ENCODE measurements around the gene GCC2.
"Not testable (repeated sequence)": the region's sequence is repeated elsewhere in the genome, so short reads cannot be mapped to it uniquely, and the experiment has no call there.

The GCC2 gene

GRCh38 chr2:108451976-108452375 is 3.0 kb downstream of the GCC2 start:
- Histone ChIP-seq H3K27me3 (ENCODE audit: insufficient read depth, low read length) (no peaks in the 10 kb centered on the region), H3K23ac (ENCODE audit: low read length) (no peak overlapping the region), H4K91ac (ENCODE audit: low read depth, low read length) (no peak overlapping the region), H2BK12ac (ENCODE audit: low read length) (no peak overlapping the region), H3K27ac (ENCODE audit: low read depth, low read length) (no peak overlapping the region), H3K9me3 (ENCODE audit: insufficient read depth, low read depth, low read length) (peaks cover 2% of the 10 kb centered on the region), H3K4me2 (ENCODE audit: low read length) (no peak overlapping the region), H4K8ac (ENCODE audit: low read depth, low read length) (no peak overlapping the region), H3K79me2 (ENCODE audit: control insufficient read depth, insufficient read depth, low read length, poor library complexity) (peaks cover 8% of the 10 kb centered on the region), H3K36me3 (ENCODE audit: control insufficient read depth in 1 of 2, insufficient read depth in 2 of 2, low read length in 2 of 2) (peaks cover 9 to 15% of the 10 kb centered on the region in 2 experiments), H3K18ac (ENCODE audit: low read length) (no peak overlapping the region), H3K4ac (ENCODE audit: low read depth, low read length) (no peak overlapping the region), H2AK5ac (ENCODE audit: low read length) (no peak overlapping the region), H3K9ac (ENCODE audit: low read length) (no peak overlapping the region), H2BK5ac (ENCODE audit: low read depth, low read length, poor library complexity) (no peak overlapping the region), H3K79me1 (ENCODE audit: low read length) (peaks cover 10% of the 10 kb centered on the region), H3K4me3 (ENCODE audit: low read depth, low read length) (no peak overlapping the region), H2BK120ac (ENCODE audit: insufficient read depth, low read length, poor library complexity) (no peak overlapping the region), H2AFZ (ENCODE audit: insufficient read depth, low read length, poor library complexity) (no peak overlapping the region), H4K12ac (ENCODE audit: low read depth, low read length) (no peak overlapping the region), H3K14ac (ENCODE audit: low read length) (no peak overlapping the region), H3K4me1 (ENCODE audit: control insufficient read depth in 1 of 2, insufficient read depth in 2 of 2, low read length in 2 of 2) (peaks cover 0 to 5% of the 10 kb centered on the region in 2 experiments)
- DNase-seq: no peak
- no CpG with 5 or more reads among the region's 4 CpGs for WGBS (ENCODE audit: extremely low coverage, insufficient coverage, insufficient read length)

GRCh38 chr2:108453530-108453929 is 4.5 kb downstream of the GCC2 start:
- H2AFZ ChIP-seq (ENCODE audit: insufficient read depth, low read length, poor library complexity); H3K27ac ChIP-seq (ENCODE audit: low read depth, low read length); H3K9ac ChIP-seq (ENCODE audit: low read length); H3K4me1 ChIP-seq (ENCODE audit: control insufficient read depth in 1 of 2, insufficient read depth in 2 of 2, low read length in 2 of 2); H3K4me2 ChIP-seq (ENCODE audit: low read length); H3K4ac ChIP-seq (ENCODE audit: low read depth, low read length); H3K27me3 ChIP-seq (ENCODE audit: insufficient read depth, low read length); H3K23ac ChIP-seq (ENCODE audit: low read length); H2BK5ac ChIP-seq (ENCODE audit: low read depth, low read length, poor library complexity); H3K79me2 ChIP-seq (ENCODE audit: control insufficient read depth, insufficient read depth, low read length, poor library complexity); H4K12ac ChIP-seq (ENCODE audit: low read depth, low read length); H2AK5ac ChIP-seq (ENCODE audit: low read length); H3K79me1 ChIP-seq (ENCODE audit: low read length); H3K18ac ChIP-seq (ENCODE audit: low read length); H4K8ac ChIP-seq (ENCODE audit: low read depth, low read length); DNase-seq; H4K91ac ChIP-seq (ENCODE audit: low read depth, low read length); H3K4me3 ChIP-seq (ENCODE audit: low read depth, low read length); H2BK120ac ChIP-seq (ENCODE audit: insufficient read depth, low read length, poor library complexity); H3K9me3 ChIP-seq (ENCODE audit: insufficient read depth, low read depth, low read length); H3K14ac ChIP-seq (ENCODE audit: low read length); H2BK12ac ChIP-seq (ENCODE audit: low read length): not testable (repeated sequence)
- WGBS (ENCODE audit: extremely low coverage, insufficient coverage, insufficient read length): no CpG with 5 or more reads among the region's 4 CpGs
- peaks cover 9 to 15% of the 10 kb centered on the region in 2 experiments for H3K36me3 ChIP-seq (ENCODE audit: control insufficient read depth in 1 of 2, insufficient read depth in 2 of 2, low read length in 2 of 2)

DNA sequence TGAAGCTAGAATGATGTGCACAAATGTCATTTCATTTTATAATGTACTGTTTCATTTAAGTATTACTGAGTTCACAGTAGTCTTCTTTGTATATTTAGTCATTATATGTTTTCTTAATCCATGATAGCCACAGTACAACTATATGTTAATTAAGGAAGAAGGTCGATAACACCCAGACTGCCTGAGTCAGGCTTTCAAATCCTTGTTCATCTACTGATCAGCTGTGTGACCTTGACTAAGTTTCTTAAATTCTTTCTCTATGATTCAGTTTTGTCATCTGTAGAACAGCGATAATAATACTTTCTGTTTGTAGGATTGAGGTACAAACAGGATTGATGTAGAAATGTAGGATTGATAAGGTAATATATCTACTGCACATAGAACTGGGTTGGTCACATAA is 5.4 kb downstream of the GCC2 start:
- Histone ChIP-seq H3K4ac (ENCODE audit: low read depth, low read length) (no peak overlapping the region), H3K23ac (ENCODE audit: low read length) (no peak overlapping the region), H3K4me2 (ENCODE audit: low read length) (no peak overlapping the region), H3K36me3 (ENCODE audit: control insufficient read depth in 1 of 2, insufficient read depth in 2 of 2, low read length in 2 of 2) (peaks cover 9 to 15% of the 10 kb centered on the region in 2 experiments), H2AFZ (ENCODE audit: insufficient read depth, low read length, poor library complexity) (no peak overlapping the region), H4K91ac (ENCODE audit: low read depth, low read length) (no peak overlapping the region), H2AK5ac (ENCODE audit: low read length) (no peak overlapping the region), H2BK12ac (ENCODE audit: low read length) (no peak overlapping the region), H4K12ac (ENCODE audit: low read depth, low read length) (no peak overlapping the region), H2BK5ac (ENCODE audit: low read depth, low read length, poor library complexity) (no peak overlapping the region), H4K8ac (ENCODE audit: low read depth, low read length) (no peak overlapping the region), H3K79me1 (ENCODE audit: low read length) (no peaks in the 10 kb centered on the region), H3K14ac (ENCODE audit: low read length) (no peak overlapping the region), H3K79me2 (ENCODE audit: control insufficient read depth, insufficient read depth, low read length, poor library complexity) (peaks cover 1% of the 10 kb centered on the region), H3K4me3 (ENCODE audit: low read depth, low read length) (no peak overlapping the region), H3K27me3 (ENCODE audit: insufficient read depth, low read length) (no peaks in the 10 kb centered on the region), H3K18ac (ENCODE audit: low read length) (no peak overlapping the region), H3K9ac (ENCODE audit: low read length) (no peak overlapping the region), H3K27ac (ENCODE audit: low read depth, low read length) (no peak overlapping the region), H2BK120ac (ENCODE audit: insufficient read depth, low read length, poor library complexity) (no peak overlapping the region), H3K4me1 (ENCODE audit: control insufficient read depth in 1 of 2, insufficient read depth in 2 of 2, low read length in 2 of 2) (no peaks in the 10 kb centered on the region), H3K9me3 (ENCODE audit: insufficient read depth, low read depth, low read length) (peaks cover 2% of the 10 kb centered on the region)
- DNase-seq: no peak
- no CpG with 5 or more reads among the region's 2 CpGs for WGBS (ENCODE audit: extremely low coverage, insufficient coverage, insufficient read length)

DNA sequence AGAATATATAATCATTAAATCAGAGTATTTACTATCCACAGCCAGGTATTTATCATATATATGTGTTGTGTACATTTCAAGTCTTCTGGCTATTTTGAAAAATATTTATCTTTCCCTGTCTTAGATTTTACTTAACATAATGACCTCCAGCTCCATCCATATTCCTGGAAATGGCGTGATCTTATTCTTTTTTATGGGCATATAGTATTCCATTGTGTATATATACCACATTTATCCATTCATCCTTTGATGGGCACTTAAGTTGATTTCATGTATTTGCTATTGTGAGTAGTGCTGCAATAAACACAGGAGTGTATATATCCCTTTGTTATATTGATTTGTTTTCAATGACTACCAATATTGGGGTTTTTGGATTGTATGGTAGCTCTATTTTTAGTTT is 6.6 kb downstream of the GCC2 start:
- no peak overlapping the region for H4K91ac ChIP-seq (ENCODE audit: low read depth, low read length)
- H3K27ac ChIP-seq (ENCODE audit: low read depth, low read length): no peak overlapping the region
- H3K18ac ChIP-seq (ENCODE audit: low read length): no peak overlapping the region
- H3K4me3 ChIP-seq (ENCODE audit: low read depth, low read length): no peak overlapping the region
- no peak overlapping the region for H2AK5ac ChIP-seq (ENCODE audit: low read length)
- no peak for DNase-seq
- no peak overlapping the region for H2AFZ ChIP-seq (ENCODE audit: insufficient read depth, low read length, poor library complexity)
- H3K4me2 ChIP-seq (ENCODE audit: low read length): no peak overlapping the region
- H4K8ac ChIP-seq (ENCODE audit: low read depth, low read length): no peak overlapping the region
- H3K23ac ChIP-seq (ENCODE audit: low read length): no peak overlapping the region
- peaks cover 2% of the 10 kb centered on the region for H3K9me3 ChIP-seq (ENCODE audit: insufficient read depth, low read depth, low read length)
- H3K14ac ChIP-seq (ENCODE audit: low read length): no peak overlapping the region
- H3K4ac ChIP-seq (ENCODE audit: low read depth, low read length): no peak overlapping the region
- H3K27me3 ChIP-seq (ENCODE audit: insufficient read depth, low read length): no peaks in the 10 kb centered on the region
- no peak overlapping the region for H2BK12ac ChIP-seq (ENCODE audit: low read length)
- no peaks in the 10 kb centered on the region for H3K79me2 ChIP-seq (ENCODE audit: control insufficient read depth, insufficient read depth, low read length, poor library complexity)
- no peak overlapping the region for H4K12ac ChIP-seq (ENCODE audit: low read depth, low read length)
- no peak overlapping the region for H3K9ac ChIP-seq (ENCODE audit: low read length)
- H3K4me1 ChIP-seq (ENCODE audit: control insufficient read depth in 1 of 2, insufficient read depth in 2 of 2, low read length in 2 of 2): no peaks in the 10 kb centered on the region
- peaks cover 11 to 16% of the 10 kb centered on the region in 2 experiments for H3K36me3 ChIP-seq (ENCODE audit: control insufficient read depth in 1 of 2, insufficient read depth in 2 of 2, low read length in 2 of 2)
- H2BK5ac ChIP-seq (ENCODE audit: low read depth, low read length, poor library complexity): no peak overlapping the region
- no CpG with 5 or more reads among the region's 1 CpG for WGBS (ENCODE audit: extremely low coverage, insufficient coverage, insufficient read length)
- H3K79me1 ChIP-seq (ENCODE audit: low read length): no peaks in the 10 kb centered on the region
- no peak overlapping the region for H2BK120ac ChIP-seq (ENCODE audit: insufficient read depth, low read length, poor library complexity)

Measured in trophoblast cell (in vitro differentiated cells and primary cell).